Measurements from ENCODE around the gene HOXC10.

HOXC10 gene

GRCh38 chr12:54039417-54040147 lies 54.6 kb downstream of the HOXC10 start:
- no peaks in the 10 kb centered on the region for H3K9me3 ChIP-seq (ENCODE audit: control insufficient read depth, low read length)
- 8 to 10% methylated on average over 16 of the region's 16 CpGs for whole genome bisulfite sequencing, 2 experiments
- peaks cover 100% of the 10 kb centered on the region for H3K27me3 ChIP-seq (ENCODE audit: control insufficient read depth, insufficient read depth, low read length, poor library complexity, severe bottlenecking)
- no peaks in the 10 kb centered on the region for H3K4me1 ChIP-seq (ENCODE audit: control insufficient read depth, insufficient read depth, low read length)
- H3K36me3 ChIP-seq (ENCODE audit: control insufficient read depth, insufficient read depth, low read length): no peaks in the 10 kb centered on the region
- no peak overlapping the region for H3K27ac ChIP-seq (ENCODE audit: insufficient read depth, low read depth, low read length, poor library complexity, severe bottlenecking)
- no peak overlapping the region for H3K4me3 ChIP-seq (ENCODE audit: insufficient read depth, low read depth, low read length)

Data from ectodermal cell (in vitro differentiated cells).